ENCODE measurements around the gene EDEM1. TPM values are rescaled to one million over a fixed set of nuclear protein-coding genes. Genes with fewer than 3 reads are reported as not detected.
"Not testable (repeated sequence)": the region's sequence is repeated elsewhere in the genome, so short reads cannot be mapped to it uniquely, and the experiment has no call there.

EDEM1 gene
- total RNA-seq, result 81.1 TPM

- ATAC-seq (peak; percentile 86), DNase-seq (ENCODE audit: low spot score) (peak; percentile 99)
These were observed at the start of gene EDEM1 for GRCh38 chr3:5187156-5187919. Gene EDEM1, plus strand, starts transcription at chr3:5187707. Its CDS starts 99 bp downstream, at chr3:5187806.

- peak; percentile 54 for ATAC-seq
- no peak for DNase-seq (ENCODE audit: low spot score)
These were observed 49.1 kb upstream of the EDEM1 start for GRCh38 chr3:5138214-5138981.

GRCh38 chr3:5140230-5140621, 47.3 kb upstream of the EDEM1 start:
- DNase-seq (ENCODE audit: low spot score), result no peak
- no peak for ATAC-seq

- ATAC-seq, result no peak
- no peak for DNase-seq (ENCODE audit: low spot score)
These were observed 46.7 kb upstream of the EDEM1 start for GRCh38 chr3:5140839-5141238.

- no peak for DNase-seq (ENCODE audit: low spot score)
- ATAC-seq, result no peak
These were observed 45.7 kb upstream of the EDEM1 start for GRCh38 chr3:5141760-5142159.

GRCh38 chr3:5143464-5143863, 44.0 kb upstream of the EDEM1 start:
- ATAC-seq (no peak), DNase-seq (ENCODE audit: low spot score) (no peak)

- no peak for ATAC-seq
- DNase-seq (ENCODE audit: low spot score), result no peak
These were observed 43.1 kb upstream of the EDEM1 start for GRCh38 chr3:5144316-5144994.

- ATAC-seq, result no peak
- DNase-seq (ENCODE audit: low spot score), result no peak
These were observed 42.4 kb upstream of the EDEM1 start for GRCh38 chr3:5145120-5145519.

- not testable (repeated sequence) for ATAC-seq
These were observed 40.4 kb upstream of the EDEM1 start for GRCh38 chr3:5147152-5147551.

GRCh38 chr3:5149306-5149880, 38.1 kb upstream of the EDEM1 start:
- ATAC-seq, result no peak
- DNase-seq (ENCODE audit: low spot score), result no peak

More at GRCh38 chr3:5147152-5147551, 40.4 kb upstream of the EDEM1 start:
- DNase-seq (ENCODE audit: low spot score), result not testable (repeated sequence)

- DNase-seq (ENCODE audit: low spot score) (no peak), ATAC-seq (no peak)
These were observed 35.9 kb upstream of the EDEM1 start for GRCh38 chr3:5151586-5151985.

- ATAC-seq, result no peak
- DNase-seq (ENCODE audit: low spot score), result no peak
These were observed 34.4 kb upstream of the EDEM1 start for GRCh38 chr3:5153074-5153473.

GRCh38 chr3:5155241-5155640, 32.3 kb upstream of the EDEM1 start:
- ATAC-seq (no peak), DNase-seq (ENCODE audit: low spot score) (no peak)

GRCh38 chr3:5160321-5160720, 27.2 kb upstream of the EDEM1 start:
- ATAC-seq (no peak), DNase-seq (ENCODE audit: low spot score) (no peak)

- DNase-seq (ENCODE audit: low spot score) (no peak), ATAC-seq (no peak)
These were observed 26.3 kb upstream of the EDEM1 start for GRCh38 chr3:5160940-5161858.

- DNase-seq (ENCODE audit: low spot score) (no peak), ATAC-seq (peak; percentile 31)
These were observed 25.4 kb upstream of the EDEM1 start for GRCh38 chr3:5162102-5162501.

GRCh38 chr3:5165698-5166097, 21.8 kb upstream of the EDEM1 start:
- peak; percentile 58 for ATAC-seq
- no peak for DNase-seq (ENCODE audit: low spot score)

GRCh38 chr3:5166846-5167245, 20.7 kb upstream of the EDEM1 start:
- DNase-seq (ENCODE audit: low spot score) (no peak), ATAC-seq (no peak)

GRCh38 chr3:5168110-5168509, 19.4 kb upstream of the EDEM1 start:
- no peak for ATAC-seq
- DNase-seq (ENCODE audit: low spot score), result no peak

GRCh38 chr3:5169807-5170206, 17.7 kb upstream of the EDEM1 start:
- DNase-seq (ENCODE audit: low spot score) (no peak), ATAC-seq (no peak)
